ENCODE results near the gene PPM1H.

The PPM1H gene

DNA sequence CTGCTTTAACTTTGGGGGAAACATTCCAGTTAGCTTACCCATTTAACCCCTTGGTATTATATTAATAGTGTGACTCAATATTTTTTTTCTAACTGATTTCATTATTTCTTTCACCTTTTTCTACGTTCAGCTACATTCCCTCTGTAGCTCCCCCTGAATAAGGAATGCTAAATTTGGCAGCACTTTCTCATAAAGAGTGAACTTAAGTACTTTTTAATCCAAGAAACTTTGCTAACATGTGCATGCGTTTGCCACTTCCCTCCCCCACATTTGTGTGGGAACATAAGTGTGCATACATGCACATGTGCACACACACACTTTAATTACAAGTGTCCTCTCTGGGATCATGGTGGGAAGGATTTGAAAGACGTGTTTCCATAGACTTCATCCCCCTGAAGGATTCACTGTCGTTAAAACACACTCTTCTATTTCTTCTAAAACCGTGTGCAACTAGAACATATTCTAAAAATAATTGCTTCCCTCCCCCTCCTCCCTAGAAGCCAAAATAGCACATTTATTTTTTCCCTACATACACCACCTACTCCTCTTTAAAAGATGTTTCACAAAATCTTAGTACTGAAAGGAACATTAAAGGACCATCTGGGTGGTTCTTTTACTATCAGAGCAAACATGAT is 142.6 kb downstream of the PPM1H start:
- DNase-seq, result no peak

DNA sequence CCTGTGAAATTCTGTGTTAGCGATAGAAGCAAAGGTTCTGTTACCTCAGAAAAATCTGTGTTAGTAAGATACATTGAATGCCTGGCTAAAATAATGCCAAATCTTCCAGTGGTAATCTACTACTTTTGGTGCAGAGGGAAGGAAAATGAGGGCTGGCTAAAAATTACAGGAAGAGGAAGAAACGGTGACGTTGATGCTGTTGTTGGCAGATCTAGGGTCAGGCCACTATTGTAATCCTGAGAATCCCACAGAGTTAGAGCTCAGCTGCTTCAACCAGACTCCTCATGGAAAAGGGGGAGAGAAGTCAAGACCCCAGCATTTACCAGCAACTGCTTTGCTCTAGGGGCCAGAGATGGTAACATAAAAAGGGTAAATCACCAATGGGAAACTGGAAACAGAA is 145.1 kb downstream of the PPM1H start:
- DNase-seq, result no peak

DNA sequence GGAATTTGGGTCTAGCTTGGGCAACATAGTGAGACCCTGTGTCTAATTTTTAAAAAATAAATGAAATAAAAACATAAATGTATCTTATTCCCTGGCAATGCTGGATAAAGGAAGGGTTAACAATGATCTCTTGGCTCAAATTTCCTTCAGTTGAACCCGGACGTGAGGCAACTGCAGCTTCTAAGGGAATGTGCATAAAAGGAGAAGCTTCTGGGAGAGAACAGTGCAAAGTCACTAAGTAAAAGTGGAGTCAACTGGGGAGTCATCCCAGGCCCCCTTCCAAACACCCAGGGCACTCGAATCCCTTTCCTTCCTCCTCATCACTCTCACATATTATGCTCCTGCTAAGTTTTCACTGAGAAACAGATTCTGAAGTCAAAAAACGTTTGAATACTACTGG is 147.3 kb downstream of the PPM1H start:
- no peak for DNase-seq

DNA sequence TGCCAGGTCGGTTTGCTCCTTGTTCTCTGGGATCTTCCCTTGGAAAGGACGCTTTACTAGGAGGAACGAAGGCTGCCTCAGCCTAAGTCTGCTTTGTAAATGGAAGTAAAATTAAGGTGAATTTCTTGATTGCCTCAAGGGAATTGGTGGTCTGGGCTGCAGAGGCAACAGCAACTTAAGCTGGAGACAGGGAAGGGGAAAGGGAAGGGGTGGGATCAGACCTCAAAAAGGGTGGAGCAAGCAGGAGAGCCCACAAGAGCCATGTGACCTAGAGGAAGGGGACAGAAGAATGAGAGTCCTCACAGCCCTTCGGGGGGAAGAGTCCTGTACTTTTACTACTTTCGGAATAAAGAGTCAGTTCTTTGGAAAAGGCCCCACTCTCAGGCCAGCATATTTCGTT is 147.9 kb downstream of the PPM1H start:
- DNase-seq, result no peak

DNA sequence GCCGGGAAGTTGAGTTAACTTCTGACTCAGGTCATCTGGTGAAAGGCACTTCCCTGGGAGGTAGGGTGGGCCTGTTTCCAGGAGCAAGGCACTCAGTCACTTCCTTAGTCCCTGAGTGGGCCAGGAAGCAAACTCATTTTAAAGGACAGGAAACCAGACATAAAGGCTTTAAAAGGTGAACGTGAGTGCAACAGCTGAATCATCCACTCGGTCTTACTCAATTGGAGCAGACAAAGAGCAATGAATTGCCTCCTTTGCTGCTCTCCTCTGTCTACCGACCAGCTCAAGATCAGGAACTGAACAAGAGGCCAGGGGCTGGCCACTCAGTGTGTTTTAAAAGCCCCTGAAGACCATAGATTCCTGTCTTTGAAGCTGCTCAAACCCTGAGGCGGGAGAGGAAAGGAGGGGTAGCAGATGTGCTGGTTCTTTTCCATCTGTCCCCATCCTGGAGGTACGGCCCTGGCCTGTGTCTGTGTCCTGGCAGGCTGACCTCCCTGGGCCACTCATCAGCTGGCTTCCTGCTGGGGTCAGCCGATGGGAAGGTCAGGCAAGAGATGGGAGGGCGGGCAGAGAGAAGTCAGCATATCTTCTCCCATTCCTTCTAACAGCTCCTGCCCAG is 148.9 kb downstream of the PPM1H start:
- DNase-seq, result no peak

DNA sequence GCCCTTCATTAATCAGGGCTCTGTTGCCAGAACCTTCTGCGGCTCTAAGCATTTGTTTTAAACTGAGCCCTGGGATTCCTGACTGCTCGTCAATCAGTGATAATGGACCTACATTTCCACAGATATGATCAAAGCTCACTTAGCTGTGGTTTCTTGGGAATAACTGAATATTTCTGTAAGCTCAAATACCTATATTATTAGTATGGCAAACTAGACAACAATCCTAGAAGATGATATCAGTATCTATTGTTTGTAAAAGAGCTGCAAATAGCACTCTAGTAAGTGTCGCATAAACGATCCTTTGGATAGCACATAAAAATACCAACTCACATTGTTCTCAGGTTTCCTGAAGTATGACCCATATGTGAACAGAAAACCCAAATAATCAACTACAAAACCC is 150.4 kb downstream of the PPM1H start:
- no peak for DNase-seq

DNA sequence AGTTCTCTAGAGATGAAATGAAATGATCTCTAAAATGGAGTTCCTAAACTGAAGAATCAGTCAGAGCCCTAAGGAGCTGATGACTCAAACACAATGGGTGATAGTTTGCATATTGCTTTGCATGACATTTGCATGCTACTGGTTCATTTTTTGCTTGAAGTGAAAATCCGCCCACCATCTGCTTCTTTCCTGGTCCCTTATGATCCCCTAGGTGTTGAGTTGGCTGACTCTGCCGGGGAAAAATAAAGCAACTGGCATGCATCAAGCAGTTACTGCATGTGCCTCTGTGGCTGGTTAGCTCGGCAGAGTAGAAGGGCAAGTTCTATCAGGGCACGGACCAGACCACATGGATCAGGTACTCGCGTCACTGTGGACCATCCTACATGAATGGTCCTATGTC is 151.1 kb downstream of the PPM1H start:
- no peak for DNase-seq

DNA sequence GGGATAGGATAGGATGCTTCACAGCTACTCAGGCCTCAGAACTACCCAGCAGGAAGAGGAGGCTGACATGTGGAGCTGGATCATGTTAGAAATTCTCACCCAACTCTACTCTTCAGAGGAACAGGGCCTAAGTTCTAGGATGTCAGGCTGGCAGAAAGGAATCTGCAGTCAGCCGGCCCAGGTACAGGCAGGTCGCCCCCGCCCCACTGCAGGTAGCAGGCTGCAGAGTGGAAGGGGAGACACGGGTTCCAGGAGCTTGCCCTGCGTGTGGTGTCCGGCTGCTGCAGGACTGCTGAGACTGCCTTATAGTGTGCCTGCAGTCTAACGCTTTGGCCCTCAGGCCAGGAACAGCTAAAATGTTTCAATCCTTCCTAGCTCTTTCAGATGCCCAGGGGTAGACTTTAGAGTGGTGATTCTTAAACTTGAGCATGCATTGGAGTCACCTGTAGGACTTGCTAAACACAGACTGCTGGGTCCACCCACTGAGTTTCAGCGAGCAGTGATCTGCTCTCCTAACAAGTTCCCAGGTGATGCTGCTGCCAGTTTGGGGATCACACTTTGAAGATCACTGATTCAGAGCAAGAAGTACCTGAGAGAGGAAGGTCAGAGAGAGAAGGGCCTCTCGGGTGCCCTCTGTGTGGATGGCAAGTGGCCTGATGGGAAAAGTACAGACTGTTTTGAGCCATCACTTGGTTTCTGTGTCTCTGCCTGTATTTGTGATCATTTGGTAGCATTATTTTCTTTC is 153.6 kb downstream of the PPM1H start:
- DNase-seq, result no peak

DNA sequence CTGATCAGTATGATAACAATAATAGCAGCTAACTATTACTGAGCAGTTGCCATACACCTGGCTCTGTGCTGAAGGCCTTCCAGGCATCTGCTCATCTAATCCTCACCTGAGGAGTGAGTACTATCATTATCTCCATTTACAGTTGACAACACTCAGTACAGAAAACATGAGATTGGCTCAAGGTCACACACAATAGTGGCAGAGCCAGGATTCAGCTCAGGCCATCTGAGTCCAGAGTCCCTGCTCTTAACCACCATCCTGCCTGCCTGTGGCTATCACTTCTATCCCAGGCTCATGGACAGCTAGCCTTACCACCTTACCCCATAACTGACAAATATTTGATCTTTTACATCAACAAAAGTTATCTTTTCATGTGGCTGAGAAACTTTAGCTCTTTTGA is 155.5 kb downstream of the PPM1H start:
- DNase-seq, result no peak

DNA sequence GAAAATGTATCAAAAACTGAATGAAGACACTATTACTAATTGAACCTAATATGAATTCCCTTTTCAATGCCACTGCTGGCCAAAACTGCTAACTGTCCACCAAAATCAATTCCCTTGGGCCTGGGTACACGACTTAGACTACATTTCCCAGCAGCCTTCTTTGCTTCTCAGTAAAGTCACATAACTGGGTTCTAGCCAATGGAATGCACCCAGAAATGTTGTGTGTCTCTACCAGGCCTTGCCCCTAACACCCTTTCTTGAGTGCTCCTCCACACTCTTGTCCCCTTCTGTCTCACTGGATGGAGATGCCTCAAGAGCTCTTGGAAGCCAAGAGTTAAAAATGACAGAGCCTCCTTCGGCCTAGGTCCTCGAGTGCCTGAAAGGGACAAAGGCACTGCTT is 156.8 kb downstream of the PPM1H start:
- DNase-seq, result no peak

DNA sequence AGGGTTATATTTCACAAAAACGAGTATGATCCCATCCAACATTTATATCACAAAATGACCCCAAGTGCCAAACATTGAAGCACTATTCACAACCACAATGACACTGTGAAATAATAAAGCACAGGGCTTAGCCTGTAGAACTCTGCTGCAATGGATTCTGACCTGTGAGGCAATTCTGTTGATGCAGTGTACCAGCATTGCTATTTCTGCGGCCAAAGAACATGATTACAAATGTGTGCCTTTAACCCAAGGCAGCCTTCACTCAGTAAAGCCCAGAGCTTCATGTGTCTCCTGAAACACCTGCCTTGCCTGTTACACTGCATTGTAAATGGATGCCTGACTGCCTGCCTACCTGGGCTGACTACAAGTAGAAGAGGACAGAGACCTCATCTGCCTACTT is 158.0 kb downstream of the PPM1H start:
- DNase-seq, result no peak

DNA sequence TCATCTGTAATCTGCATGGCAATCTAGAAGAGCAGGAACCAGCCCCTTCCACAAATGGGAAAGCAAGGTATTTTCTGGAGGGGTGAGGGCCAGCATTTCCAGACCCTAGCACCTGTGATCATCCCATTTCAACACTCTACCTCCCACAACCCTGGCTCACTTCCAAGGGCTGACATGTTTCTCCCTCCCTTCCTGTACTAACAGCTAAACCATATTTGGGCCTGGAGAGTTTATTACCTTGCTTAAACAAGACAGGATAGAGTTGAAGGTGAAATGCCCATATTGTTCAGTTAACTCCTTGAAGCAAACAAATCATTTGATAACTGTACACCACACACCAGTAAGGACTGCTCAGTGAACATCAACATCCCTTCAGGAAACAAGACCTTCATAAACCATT is 158.4 kb downstream of the PPM1H start:
- no peak for DNase-seq

DNA sequence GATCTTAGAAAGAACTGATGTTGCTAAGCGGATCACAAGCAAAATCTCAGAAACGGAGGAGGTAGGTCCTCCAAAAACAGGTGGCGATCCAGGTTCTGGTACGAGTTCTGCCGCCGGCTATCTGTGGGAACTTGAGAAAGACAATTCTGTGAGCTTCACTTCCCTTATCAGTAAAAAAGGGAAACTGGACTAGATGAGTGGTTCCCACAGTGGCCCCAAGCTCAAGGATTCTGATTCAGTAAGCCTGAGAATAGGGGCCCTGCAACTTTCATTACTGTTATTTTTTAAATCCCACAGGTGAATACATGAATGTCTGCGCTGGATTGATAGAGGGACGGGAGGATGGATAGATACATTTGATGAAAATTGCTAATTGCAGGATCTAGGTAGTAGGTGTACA is 160.2 kb downstream of the PPM1H start:
- DNase-seq, result no peak

DNA sequence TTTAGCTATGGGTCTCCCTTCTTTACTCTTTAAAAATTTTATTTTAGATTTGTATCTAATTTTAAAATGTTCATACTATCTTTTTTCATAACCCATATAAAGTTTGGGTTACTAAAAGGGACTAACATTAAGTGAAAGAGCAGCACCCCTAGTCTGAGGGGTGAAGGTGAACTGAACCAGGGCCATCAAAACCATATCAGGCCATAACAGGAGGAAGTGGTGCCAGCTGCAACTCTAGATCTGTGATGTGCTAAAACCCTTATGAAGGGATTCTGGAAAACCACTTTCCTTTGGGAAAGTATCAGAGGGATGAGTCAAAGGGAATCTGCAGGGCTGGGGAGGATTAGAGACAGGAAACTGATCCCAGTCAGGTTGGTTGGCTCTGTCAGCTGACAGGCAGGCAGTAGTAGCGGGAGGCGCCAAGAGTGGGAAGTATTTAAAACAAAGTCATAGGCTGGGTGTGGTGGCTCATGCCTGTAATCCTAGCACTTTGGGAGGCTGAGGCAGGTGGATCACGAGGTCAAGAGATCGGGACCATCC is 162.5 kb downstream of the PPM1H start:
- no peak for DNase-seq

DNA sequence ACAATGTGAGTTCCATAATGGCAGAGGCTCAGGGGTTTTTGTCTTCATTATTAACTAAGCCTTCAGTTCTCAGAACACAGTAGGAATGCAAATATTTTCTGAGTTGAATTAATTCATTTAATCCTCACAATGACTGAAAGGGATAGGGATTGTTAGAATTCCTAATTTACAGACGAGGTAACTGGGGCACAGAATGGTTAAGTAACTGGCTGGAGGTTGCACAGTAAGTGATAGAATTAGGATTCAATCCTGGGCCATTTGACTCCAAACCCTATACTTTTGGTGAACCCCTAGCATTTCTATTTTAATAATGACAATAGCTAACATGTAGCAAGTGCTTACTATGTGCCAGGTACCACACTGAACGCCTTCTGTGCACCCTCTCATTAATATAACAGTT is 163.1 kb downstream of the PPM1H start:
- DNase-seq, result no peak

DNA sequence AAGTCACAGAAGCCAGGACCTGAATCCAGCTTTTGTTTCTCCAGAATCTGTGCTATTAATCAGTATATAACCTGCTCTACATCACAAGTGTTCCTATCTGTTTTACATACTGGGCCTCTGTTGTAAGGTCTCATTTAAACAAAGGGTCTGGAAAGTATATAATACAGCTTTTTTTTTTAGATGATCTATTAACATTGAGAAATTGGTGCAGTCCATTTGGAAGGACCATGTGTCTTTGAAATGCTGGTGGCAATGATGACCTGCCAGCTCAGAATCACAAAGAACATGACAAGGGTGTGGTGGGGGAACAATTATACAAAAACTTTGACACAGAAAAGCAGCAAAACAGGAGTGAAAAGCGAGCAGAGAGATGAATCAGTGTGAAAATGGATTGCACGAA is 164.6 kb downstream of the PPM1H start:
- DNase-seq, result no peak

DNA sequence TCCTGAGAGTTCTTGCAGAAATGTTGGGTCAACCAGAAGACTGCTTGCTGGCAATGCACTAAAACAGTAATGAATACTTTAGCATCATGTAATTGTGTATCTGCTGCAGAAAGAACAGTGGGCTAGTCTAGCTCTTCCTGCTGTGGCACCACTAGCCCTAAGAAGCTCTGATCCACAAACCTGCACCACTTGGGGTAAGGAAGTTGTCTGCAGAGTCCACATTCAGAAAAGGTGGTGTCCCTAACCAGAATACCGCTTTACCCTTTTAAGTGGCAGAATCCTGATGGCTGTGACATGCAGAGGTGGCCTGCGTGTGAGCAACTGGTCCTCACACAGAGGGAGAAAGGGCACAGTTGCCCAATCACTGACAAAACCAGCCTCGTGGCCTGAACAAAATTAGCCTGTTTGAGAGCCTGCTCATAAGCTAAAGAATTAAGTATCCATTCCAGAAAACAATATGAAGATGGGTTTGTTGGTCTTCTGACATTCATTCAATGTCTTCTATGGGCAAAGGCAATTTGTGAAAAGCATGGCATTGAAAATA is 165.8 kb downstream of the PPM1H start:
- DNase-seq, result no peak

DNA sequence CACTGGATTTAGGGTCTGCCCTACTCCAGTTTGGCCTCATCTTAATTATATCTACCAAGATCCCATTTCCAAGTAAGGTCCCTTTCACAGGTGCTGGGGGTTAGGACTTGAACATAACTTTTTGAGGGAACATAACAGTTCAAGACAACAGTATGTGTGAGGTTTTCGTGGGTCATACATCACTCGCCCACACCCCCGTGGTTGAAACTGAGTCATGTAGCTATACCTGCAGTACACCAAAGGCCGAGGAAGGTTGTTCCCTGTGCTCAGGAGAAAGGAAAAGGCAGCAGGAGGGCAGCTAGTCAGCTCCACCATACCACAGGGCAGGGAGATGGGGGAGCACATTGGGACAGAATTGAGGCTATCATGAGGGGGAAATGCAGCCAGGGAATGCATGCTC is 167.0 kb downstream of the PPM1H start:
- no peak for DNase-seq

DNA sequence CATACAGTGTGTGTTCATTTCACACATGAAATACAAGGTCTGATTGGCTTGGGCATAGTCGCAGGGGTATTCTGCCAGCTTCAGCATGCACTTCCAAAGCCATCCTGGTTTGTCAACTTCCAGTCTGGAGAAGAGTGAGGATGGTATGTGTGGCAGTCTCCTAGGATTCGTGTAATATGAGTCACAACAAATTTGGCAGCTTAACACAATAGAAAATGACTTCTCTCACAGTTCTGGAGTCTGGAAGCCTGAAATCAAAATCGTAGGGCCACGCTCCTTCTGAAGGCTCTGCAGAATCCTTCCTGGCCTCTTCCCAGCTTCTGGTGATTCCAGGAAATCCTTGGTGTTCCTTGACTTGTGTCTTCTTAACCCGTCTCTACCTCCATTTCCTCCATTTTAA is 167.5 kb downstream of the PPM1H start:
- DNase-seq, result no peak

DNA sequence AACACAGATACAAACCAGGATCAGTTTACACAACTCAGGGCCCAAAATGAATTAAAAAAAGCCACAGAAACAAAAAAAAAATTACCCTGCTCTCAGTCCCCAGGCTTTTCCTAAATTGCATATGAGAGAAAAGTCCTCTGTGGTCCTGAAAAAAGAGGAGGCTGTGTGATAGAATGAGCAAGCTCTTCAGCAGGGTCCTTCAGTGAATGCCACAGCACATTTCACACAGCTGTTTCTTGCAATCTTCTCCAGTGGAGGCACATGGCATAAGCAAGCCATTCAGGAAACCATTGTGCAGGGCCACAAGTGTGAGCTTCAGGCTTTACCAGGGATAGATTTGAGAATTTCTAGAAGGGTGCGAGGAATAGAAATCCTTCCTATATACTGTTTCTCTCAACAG is 168.5 kb downstream of the PPM1H start:
- no peak for DNase-seq

DNA sequence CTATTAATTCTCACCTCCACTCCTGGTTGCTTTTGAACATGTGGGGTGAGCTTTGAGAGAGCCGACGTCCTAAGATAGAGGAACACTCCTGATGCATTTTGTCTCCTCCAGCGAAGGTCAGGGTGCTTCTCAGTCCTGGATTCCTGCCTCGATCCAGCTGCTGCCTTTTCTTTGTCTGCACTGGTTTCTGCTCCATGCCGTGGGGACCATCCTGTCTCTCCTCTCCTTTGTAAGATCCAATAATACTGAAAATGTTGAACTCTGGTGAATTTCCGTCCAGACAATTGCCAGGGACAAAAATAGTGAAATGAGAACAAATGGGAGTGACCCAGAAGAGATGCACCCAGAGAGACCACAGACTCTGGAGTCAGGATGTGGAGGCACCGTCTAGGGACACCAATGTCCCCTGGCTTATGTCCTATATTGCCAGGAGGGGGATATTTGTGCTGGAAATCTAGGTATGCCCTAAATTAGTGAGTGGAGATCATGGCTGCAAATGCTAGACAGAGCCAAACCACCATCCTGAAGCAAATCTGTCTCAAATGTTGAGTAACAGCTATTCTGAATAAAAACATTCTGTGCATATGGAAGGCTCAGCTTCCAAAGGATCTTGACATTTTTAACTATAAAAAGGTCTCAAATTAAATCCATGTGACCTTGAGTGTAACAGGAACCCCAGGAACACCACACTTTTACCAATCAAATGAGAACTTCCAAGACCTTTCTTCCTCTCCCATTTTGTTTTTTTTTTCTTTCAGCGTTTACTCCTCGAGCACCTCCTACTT is 170.9 kb downstream of the PPM1H start:
- DNase-seq, result no peak

DNA sequence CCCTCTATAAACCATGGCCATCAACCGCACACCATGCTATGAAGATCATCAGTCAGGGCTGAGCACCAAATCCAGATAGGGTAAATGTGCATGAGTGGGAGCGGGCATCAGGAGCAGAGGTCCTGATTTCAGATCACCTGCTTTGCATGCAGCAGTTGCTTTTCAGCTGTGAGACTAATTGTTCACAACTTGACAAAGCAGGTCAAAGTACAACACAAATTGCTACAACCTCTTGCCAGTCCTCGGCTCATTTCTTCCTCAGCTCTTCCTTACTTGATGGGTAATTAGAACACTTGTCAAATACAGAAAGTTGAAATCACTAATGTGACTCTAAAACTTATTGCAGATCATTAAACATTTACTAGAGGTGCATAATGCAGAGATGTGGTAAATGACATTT is 171.6 kb downstream of the PPM1H start:
- DNase-seq, result no peak

DNA sequence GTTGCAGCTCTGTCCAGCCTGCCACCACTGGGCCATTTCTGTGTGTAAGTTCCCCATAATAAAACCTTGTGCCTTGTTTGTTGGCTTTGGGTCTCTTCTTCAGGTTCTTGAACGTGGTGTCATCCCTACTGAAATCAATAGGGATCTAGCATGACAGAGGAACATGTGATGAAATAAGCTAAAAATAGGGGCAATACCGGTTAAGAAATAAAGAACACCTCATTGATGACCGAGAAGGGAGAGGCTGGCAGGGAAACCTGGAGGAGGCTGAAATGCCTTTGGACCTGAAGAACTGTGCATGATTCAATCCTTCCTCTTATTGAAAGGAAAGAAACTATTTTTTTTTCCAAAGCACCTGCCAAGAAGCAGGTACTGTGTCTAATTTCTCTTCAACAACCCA is 172.3 kb downstream of the PPM1H start:
- no peak for DNase-seq

Data from DMS79 (cell line).